Astrocyte (in vitro differentiated cells and primary cell): ENCODE measurements around the gene GPANK1. TPM values are rescaled to one million over a fixed set of nuclear protein-coding genes. Genes with fewer than 3 reads are reported as not detected.
A peak's percentile ranks its signal among the peaks of the same experiment; 100 is the strongest.

Experiments
- DNase-seq: peaks from one replicate; pipeline ENCODE4 v3.0.0-alpha.2; 2010; ENCODE audit warnings: low read depth
- FAIRE-seq: peaks from 2 replicates; lab custom pipeline; 2011; peaks lifted over from hg19 to GRCh38; lab: Jason Lieb, UNC
- H2AFZ ChIP-seq: 2 replicates; pipeline ENCODE4 v1.6.0; 2012; ENCODE audit warnings: low read depth, low read length, inconsistent platforms
- H3K27ac ChIP-seq: 2 replicates; pipeline ENCODE4 v1.5.1; 2011; ENCODE audit warnings: low read depth, low read length, inconsistent platforms
- H3K27me3 ChIP-seq: 2 replicates; pipeline ENCODE4 v1.6.0; 2011; ENCODE audit warnings: low read length, inconsistent platforms; ENCODE audit not compliant: insufficient read depth
- H3K36me3 ChIP-seq: 2 replicates; pipeline ENCODE4 v1.5.1; 2011; ENCODE audit warnings: low read length, inconsistent platforms; ENCODE audit not compliant: insufficient read depth
- H3K4me1 ChIP-seq: 2 replicates; pipeline ENCODE4 v1.5.1; 2011; ENCODE audit warnings: low read length, inconsistent platforms; ENCODE audit not compliant: insufficient read depth
- H3K4me2 ChIP-seq: 2 replicates; pipeline ENCODE4 v1.6.0; 2012; ENCODE audit warnings: low read length, inconsistent platforms
- H3K4me3 ChIP-seq: 2 replicates; pipeline ENCODE4 v1.5.1; 2011; ENCODE audit warnings: low read depth, mild to moderate bottlenecking, low read length, inconsistent platforms; ENCODE audit not compliant: insufficient read depth
- H3K79me2 ChIP-seq: 2 replicates; pipeline ENCODE4 v1.6.0; 2012; ENCODE audit warnings: mild to moderate bottlenecking, low read length, inconsistent platforms; ENCODE audit not compliant: insufficient read depth
- H3K9ac ChIP-seq: 2 replicates; pipeline ENCODE4 v1.6.0; 2012; ENCODE audit warnings: mild to moderate bottlenecking, low read length, inconsistent platforms
- H3K9me3 ChIP-seq: 2 replicates; pipeline ENCODE4 v1.5.1; 2012; ENCODE audit warnings: low read depth, mild to moderate bottlenecking, low read length, inconsistent platforms; ENCODE audit not compliant: insufficient read depth
- H4K20me1 ChIP-seq: 2 replicates; pipeline ENCODE4 v1.6.0; 2012; ENCODE audit warnings: low read length, inconsistent platforms; ENCODE audit not compliant: insufficient read depth
- H3K27ac Mint-ChIP-seq: one replicate; pipeline ENCODE4 v1.8.0; 2021; ENCODE audit warnings: mild to moderate bottlenecking, mixed read lengths; ENCODE audit not compliant: unreplicated experiment
- H3K27me3 Mint-ChIP-seq: one replicate; pipeline ENCODE4 v1.8.0; 2021; ENCODE audit warnings: low read depth, mixed read lengths; ENCODE audit not compliant: unreplicated experiment
- H3K36me3 Mint-ChIP-seq: one replicate; pipeline ENCODE4 v1.8.0; 2021; ENCODE audit warnings: low read depth, mixed read lengths; ENCODE audit not compliant: unreplicated experiment
- H3K4me1 Mint-ChIP-seq: one replicate; pipeline ENCODE4 v1.8.0; 2021; ENCODE audit warnings: low read depth, mixed read lengths; ENCODE audit not compliant: unreplicated experiment
- H3K4me3 Mint-ChIP-seq: one replicate; pipeline ENCODE4 v1.8.0; 2021; ENCODE audit warnings: mild to moderate bottlenecking, moderate library complexity, mixed read lengths; ENCODE audit not compliant: unreplicated experiment
- H3K9me3 Mint-ChIP-seq: one replicate; pipeline ENCODE4 v1.8.0; 2021; ENCODE audit warnings: mild to moderate bottlenecking, mixed read lengths; ENCODE audit not compliant: unreplicated experiment
- EZH2 ChIP-seq: IDR thresholded peaks from 2 replicates; pipeline ENCODE4 v1.6.1; 2012; ENCODE audit warnings: mild to moderate bottlenecking, low read length, inconsistent platforms; ENCODE audit not compliant: insufficient read depth
- total RNA-seq: library from RNA; stranded (reverse); gene quantifications from 2 replicates; pipeline ENCODE4 v1.2.1, GENCODE V29; 2021
- TF ChIP-seq, protein P1 (sequence below): IDR thresholded peaks from 2 replicates; pipeline ENCODE4 v1.5.1; 2011; ENCODE audit warnings: low read depth, mild to moderate bottlenecking, inconsistent platforms, low read length, moderate library complexity; ENCODE audit not compliant: insufficient read depth

The GPANK1 gene
- total RNA-seq, 1 donor from 2014 or later = 13.8 TPM

DNA sequence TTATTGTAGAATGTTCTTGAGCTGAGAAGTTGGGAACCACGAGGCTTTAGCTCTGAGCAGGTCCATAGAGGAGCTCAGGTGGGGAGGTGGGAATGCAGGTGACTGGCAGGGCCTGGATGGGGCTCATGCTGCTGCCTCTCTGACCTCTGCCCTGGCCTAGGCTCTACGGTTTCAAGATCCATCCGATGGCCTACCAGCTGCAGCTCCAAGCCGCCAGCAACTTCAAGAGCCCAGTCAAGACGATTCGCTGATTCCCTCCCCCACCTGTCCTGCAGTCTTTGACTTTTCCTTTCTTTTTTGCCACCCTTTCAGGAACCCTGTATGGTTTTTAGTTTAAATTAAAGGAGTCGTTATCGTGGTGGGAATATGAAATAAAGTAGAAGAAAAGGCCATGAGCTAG lies 4.9 kb upstream of the GPANK1 start, which contains the start of gene LY6G5B:
Gene LY6G5B (plus strand): TSS at position 301 of the 400 bp plus-strand sequence. CDS start 975 bp downstream, outside the sequence.
- TF ChIP-seq, protein P1, sequence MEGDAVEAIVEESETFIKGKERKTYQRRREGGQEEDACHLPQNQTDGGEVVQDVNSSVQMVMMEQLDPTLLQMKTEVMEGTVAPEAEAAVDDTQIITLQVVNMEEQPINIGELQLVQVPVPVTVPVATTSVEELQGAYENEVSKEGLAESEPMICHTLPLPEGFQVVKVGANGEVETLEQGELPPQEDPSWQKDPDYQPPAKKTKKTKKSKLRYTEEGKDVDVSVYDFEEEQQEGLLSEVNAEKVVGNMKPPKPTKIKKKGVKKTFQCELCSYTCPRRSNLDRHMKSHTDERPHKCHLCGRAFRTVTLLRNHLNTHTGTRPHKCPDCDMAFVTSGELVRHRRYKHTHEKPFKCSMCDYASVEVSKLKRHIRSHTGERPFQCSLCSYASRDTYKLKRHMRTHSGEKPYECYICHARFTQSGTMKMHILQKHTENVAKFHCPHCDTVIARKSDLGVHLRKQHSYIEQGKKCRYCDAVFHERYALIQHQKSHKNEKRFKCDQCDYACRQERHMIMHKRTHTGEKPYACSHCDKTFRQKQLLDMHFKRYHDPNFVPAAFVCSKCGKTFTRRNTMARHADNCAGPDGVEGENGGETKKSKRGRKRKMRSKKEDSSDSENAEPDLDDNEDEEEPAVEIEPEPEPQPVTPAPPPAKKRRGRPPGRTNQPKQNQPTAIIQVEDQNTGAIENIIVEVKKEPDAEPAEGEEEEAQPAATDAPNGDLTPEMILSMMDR = no peak
- TF ChIP-seq EZH2 = no peak
- no peaks in the 10 kb centered on the region for H3K9me3 Mint-ChIP-seq
- Histone ChIP-seq H3K36me3 (peaks cover 45% of the 10 kb centered on the region), H3K9ac (no peak within 1 kb of the TSS), H4K20me1 (peaks cover 50% of the 10 kb centered on the region), H3K27ac (no peak within 1 kb of the TSS), H3K9me3 (no peaks in the 10 kb centered on the region), H3K4me3 (no peak within 1 kb of the TSS), H3K4me2 (no peak within 1 kb of the TSS), H3K4me1 (peaks cover 7% of the 10 kb centered on the region), H2AFZ (no peak within 1 kb of the TSS), H3K27me3 (no peaks in the 10 kb centered on the region), H3K79me2 (peaks cover 55% of the 10 kb centered on the region)
- no peak within 1 kb of the TSS for H3K4me3 Mint-ChIP-seq
- FAIRE-seq = no peak
- H3K27ac Mint-ChIP-seq = no peak within 1 kb of the TSS
- peaks cover 15% of the 10 kb centered on the region for H3K4me1 Mint-ChIP-seq
- no peak for DNase-seq
- no peaks in the 10 kb centered on the region for H3K27me3 Mint-ChIP-seq
- H3K36me3 Mint-ChIP-seq = peaks cover 18% of the 10 kb centered on the region

DNA sequence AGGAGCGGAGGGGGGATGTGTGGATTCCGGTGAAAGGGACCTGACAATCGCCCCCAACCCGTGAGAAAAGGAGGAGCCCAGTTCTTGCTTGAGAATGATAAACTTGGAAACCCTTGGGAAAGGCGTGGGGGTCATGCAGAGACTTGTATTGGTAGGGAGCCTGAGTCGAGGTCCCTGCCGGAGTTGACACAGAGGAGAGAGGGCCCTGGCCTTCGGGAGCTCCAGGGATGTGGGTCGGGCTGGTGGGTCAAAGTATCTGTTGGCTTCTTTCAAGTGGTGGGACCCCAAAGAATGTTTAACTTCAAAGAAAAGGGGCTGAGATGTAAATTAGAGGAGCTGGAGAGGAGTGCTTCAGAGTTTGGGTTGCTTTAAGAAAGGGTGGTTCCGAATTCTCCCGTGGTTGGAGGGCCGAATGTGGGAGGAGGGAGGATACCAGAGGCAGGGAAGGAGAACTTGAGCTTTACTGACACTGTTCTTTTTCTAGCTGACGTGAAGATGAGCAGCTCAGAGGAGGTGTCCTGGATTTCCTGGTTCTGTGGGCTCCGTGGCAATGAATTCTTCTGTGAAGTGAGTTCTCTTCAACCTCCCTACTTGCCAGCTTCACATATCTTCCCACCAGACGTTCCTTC lies 1.7 kb upstream of the GPANK1 start:
- TF ChIP-seq EZH2 = no peak
- TF ChIP-seq, protein P1 = no peak
- peak overlapping the region; percentile 98 for H3K4me3 Mint-ChIP-seq
- peaks cover 83% of the 10 kb centered on the region for H3K79me2 ChIP-seq
- peak overlapping the region; percentile 95 for H3K27ac Mint-ChIP-seq
- no peak for FAIRE-seq
- H3K9ac ChIP-seq = peak overlapping the region; percentile 99
- peak overlapping the region; percentile 94 for H3K4me3 ChIP-seq
- H3K9me3 Mint-ChIP-seq = no peaks in the 10 kb centered on the region
- H4K20me1 ChIP-seq = peaks cover 39% of the 10 kb centered on the region
- peaks cover 24% of the 10 kb centered on the region for H3K4me1 ChIP-seq
- peak overlapping the region; percentile 98 for H3K4me2 ChIP-seq
- no peak for DNase-seq
- peaks cover 30% of the 10 kb centered on the region for H3K4me1 Mint-ChIP-seq
- no peaks in the 10 kb centered on the region for H3K9me3 ChIP-seq
- no peaks in the 10 kb centered on the region for H3K27me3 ChIP-seq
- H3K27ac ChIP-seq = peak overlapping the region; percentile 84
- H2AFZ ChIP-seq = peak overlapping the region; percentile 76
- H3K36me3 Mint-ChIP-seq = peaks cover 14% of the 10 kb centered on the region
- peaks cover 36% of the 10 kb centered on the region for H3K36me3 ChIP-seq
- no peaks in the 10 kb centered on the region for H3K27me3 Mint-ChIP-seq
